HepG2 (cell line): ENCODE results near the gene MED22. TPM values are rescaled to one million over a fixed set of nuclear protein-coding genes. Genes with fewer than 3 reads are reported as not detected.

Experiments
- ASH2L ChIP-seq: fragments of 300-600, 200-600 bp; sonication (generic); IDR thresholded peaks from 2 replicates; pipeline ENCODE4 v1.7.0; 2017; ENCODE audit warnings: low read depth, mild to moderate bottlenecking, moderate library complexity, mixed read lengths, low read length; ENCODE audit not compliant: insufficient read length
- ATAD3A ChIP-seq: sonication (generic); formaldehyde crosslinking; IDR thresholded peaks from 2 replicates; pipeline ENCODE4 v1.4.0; 2020; ENCODE audit warnings: missing genetic modification reagents
- HHEX ChIP-seq: IDR thresholded peaks from 2 replicates; pipeline ENCODE4 v1.6.1; 2016; ENCODE audit warnings: control low read depth
- IRF2 ChIP-seq: IDR thresholded peaks from 2 replicates; pipeline ENCODE4 v1.6.1; 2018; ENCODE audit warnings: missing genetic modification reagents, missing compliant biosample characterization
- JUND ChIP-seq: sonication (generic); formaldehyde crosslinking; IDR thresholded peaks from 2 replicates; pipeline ENCODE4 v1.8.0; 2022; ENCODE audit warnings: mild to moderate bottlenecking, missing genetic modification reagents
- MATR3 ChIP-seq: sonication (generic); formaldehyde crosslinking; IDR thresholded peaks from 2 replicates; pipeline ENCODE4 v1.4.0; 2020; ENCODE audit warnings: missing genetic modification reagents
- MED13 ChIP-seq: sonication (generic); formaldehyde crosslinking; IDR thresholded peaks from 2 replicates; pipeline ENCODE4 v1.5.0; 2020; ENCODE audit warnings: missing genetic modification reagents
- NCOR1 ChIP-seq: fragments of 200-600 bp; sonication (generic); IDR thresholded peaks from 2 replicates; pipeline ENCODE4 v1.7.0; 2017; ENCODE audit warnings: antibody characterized with exemption, low read length, borderline replicate concordance
- NFE2L2 ChIP-seq: fragments of 150-350 bp; IDR thresholded peaks from 2 replicates; pipeline ENCODE4 v1.6.1; 2014; ENCODE audit warnings: low read length
- RFXANK ChIP-seq: IDR thresholded peaks from 2 replicates; pipeline ENCODE4 v1.6.1; 2016
- SALL1 ChIP-seq: sonication (generic); formaldehyde crosslinking; IDR thresholded peaks from 2 replicates; pipeline ENCODE4 v1.8.0; 2022; ENCODE audit warnings: mild to moderate bottlenecking, missing genetic modification reagents
- SKI ChIP-seq: fragments of 450-650 bp; IDR thresholded peaks from one replicate; pipeline ENCODE4 v1.6.1; 2018; ENCODE audit warnings: mild to moderate bottlenecking; ENCODE audit not compliant: partially characterized antibody
- WIZ ChIP-seq: sonication (generic); formaldehyde crosslinking; IDR thresholded peaks from 2 replicates; pipeline ENCODE4 v1.5.1; 2020; ENCODE audit warnings: mild to moderate bottlenecking, missing genetic modification reagents
- ZNF225 ChIP-seq: sonication (generic); formaldehyde crosslinking; IDR thresholded peaks from 2 replicates; pipeline ENCODE4 v1.4.0; 2020; ENCODE audit warnings: mild to moderate bottlenecking, missing genetic modification reagents
- ZNF264 ChIP-seq: sonication (generic); formaldehyde crosslinking; IDR thresholded peaks from 2 replicates; pipeline ENCODE4 v1.4.0; 2020; ENCODE audit warnings: missing genetic modification reagents
- ZNF598 ChIP-seq: sonication (generic); formaldehyde crosslinking; IDR thresholded peaks from 2 replicates; pipeline ENCODE4 v1.5.1; 2020; ENCODE audit warnings: mild to moderate bottlenecking, missing genetic modification reagents, borderline replicate concordance
- ZSCAN12 ChIP-seq: sonication (generic); formaldehyde crosslinking; IDR thresholded peaks from 2 replicates; pipeline ENCODE4 v1.9.0; 2021; ENCODE audit warnings: mild to moderate bottlenecking, missing genetic modification reagents
- polyA plus RNA-seq, 8 experiments: library from polyadenylated mRNA; depleted of rRNA in 3 of 8; stranded (reverse) in 7 of 8; unstranded in 1 of 8; fragments of >200 nt; fragmentation: Illumina TruSeq in 4 of 8; extraction: Trizol in 4 of 8; gene quantifications; 2 replicates each; pipeline versions ENCODE4 v1.2.1 to v1.2.3, GENCODE V29; 2011 to 2016; ENCODE audit warnings: low read depth in 4 of 8, missing spikeins in 1 of 8, mixed read lengths in 1 of 8; ENCODE audit not compliant: insufficient read depth in 1 of 8
- total RNA-seq, 5 experiments: library from RNA; depleted of rRNA; stranded (reverse); fragments of >200 nt; fragmentation: Illumina TruSeq; extraction: Trizol; gene quantifications; 2 replicates each; pipeline ENCODE4 v1.2.3, GENCODE V29; 2016; ENCODE audit warnings: low read depth in 1 of 5
- TF ChIP-seq, protein P1 (sequence below): sonication (generic); formaldehyde crosslinking; IDR thresholded peaks from 2 replicates; pipeline ENCODE4 v1.4.0; 2020; ENCODE audit warnings: low read depth, mild to moderate bottlenecking, missing genetic modification reagents
- TF ChIP-seq, protein P2 (sequence below): sonication (generic); formaldehyde crosslinking; IDR thresholded peaks from 2 replicates; pipeline ENCODE4 v1.5.0; 2020; ENCODE audit warnings: mild to moderate bottlenecking, missing genetic modification reagents
- TF ChIP-seq, protein P3 (sequence below): sonication (generic); formaldehyde crosslinking; IDR thresholded peaks from 2 replicates; pipeline ENCODE4 v1.4.0; 2020; ENCODE audit warnings: missing genetic modification reagents
- TF ChIP-seq, protein P4 (sequence below): fragments of 450-650 bp; IDR thresholded peaks from 2 replicates; pipeline ENCODE4 v1.6.1; 2017
- TF ChIP-seq, protein P5 (sequence below): sonication (generic); formaldehyde crosslinking; IDR thresholded peaks from 2 replicates; pipeline ENCODE4 v1.4.0; 2020; ENCODE audit warnings: missing genetic modification reagents

The MED22 gene
- total and polyA plus RNA-seq, 2 of the 13 experiments (the other 11 are each of a cell fraction or from before 2014, with no cell fraction given), result 15.8 to 22.1 TPM

DNA sequence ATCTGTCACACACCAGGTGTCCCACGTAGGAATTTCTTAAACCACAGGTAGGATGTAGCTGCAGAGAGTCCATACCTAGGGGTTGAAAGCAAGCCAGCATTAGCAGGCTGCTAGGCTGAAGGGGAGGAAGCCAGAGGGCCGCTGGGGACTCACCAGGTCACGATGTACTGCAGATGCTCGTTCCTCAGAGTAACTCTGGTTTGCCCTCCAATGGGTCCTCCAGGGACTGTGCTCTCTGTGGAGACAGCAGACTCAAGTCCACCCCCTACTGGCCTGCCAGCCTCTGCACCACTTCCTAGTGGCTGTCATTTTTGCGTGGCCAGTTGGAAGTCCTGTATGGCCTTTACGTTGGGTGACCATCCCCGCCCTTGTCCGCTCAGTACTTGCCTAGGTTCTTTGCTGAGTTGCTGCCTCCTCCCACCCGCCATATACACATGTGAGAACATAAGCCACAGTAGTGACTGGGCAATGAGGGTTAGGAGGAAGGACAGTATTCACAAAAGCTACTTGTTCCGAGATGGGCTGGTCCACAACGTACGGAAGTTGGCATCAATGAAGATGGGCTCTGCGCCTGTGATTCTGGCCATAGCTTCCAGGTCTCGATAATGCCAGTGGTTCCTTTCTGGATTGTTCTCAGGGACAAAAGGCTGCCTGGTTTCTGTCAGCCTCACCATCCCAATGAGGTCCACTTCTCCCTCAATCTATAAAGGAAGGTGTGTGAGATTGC, 4.1 kb upstream of the MED22 start (continued):
- TF ChIP-seq MED13, result 0 out of 2 replicates have a peak, but pooled peaks have one; percentile 17
- TF ChIP-seq ASH2L, result no peak
- TF ChIP-seq SKI, result no peak
- no peak for TF ChIP-seq NCOR1
- TF ChIP-seq MATR3 (CRISPR knock-in tag), result no peak
- TF ChIP-seq ATAD3A (CRISPR knock-in tag), result no peak
- no peak for TF ChIP-seq HHEX
- TF ChIP-seq, protein P1, sequence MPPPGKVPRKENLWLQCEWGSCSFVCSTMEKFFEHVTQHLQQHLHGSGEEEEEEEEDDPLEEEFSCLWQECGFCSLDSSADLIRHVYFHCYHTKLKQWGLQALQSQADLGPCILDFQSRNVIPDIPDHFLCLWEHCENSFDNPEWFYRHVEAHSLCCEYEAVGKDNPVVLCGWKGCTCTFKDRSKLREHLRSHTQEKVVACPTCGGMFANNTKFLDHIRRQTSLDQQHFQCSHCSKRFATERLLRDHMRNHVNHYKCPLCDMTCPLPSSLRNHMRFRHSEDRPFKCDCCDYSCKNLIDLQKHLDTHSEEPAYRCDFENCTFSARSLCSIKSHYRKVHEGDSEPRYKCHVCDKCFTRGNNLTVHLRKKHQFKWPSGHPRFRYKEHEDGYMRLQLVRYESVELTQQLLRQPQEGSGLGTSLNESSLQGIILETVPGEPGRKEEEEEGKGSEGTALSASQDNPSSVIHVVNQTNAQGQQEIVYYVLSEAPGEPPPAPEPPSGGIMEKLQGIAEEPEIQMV (CRISPR knock-in tag), result no peak
- no peak for TF ChIP-seq NFE2L2
- TF ChIP-seq ZNF264, result no peak
- peak; percentile 39 for TF ChIP-seq SALL1 (CRISPR knock-in tag)
- TF ChIP-seq, protein P2, sequence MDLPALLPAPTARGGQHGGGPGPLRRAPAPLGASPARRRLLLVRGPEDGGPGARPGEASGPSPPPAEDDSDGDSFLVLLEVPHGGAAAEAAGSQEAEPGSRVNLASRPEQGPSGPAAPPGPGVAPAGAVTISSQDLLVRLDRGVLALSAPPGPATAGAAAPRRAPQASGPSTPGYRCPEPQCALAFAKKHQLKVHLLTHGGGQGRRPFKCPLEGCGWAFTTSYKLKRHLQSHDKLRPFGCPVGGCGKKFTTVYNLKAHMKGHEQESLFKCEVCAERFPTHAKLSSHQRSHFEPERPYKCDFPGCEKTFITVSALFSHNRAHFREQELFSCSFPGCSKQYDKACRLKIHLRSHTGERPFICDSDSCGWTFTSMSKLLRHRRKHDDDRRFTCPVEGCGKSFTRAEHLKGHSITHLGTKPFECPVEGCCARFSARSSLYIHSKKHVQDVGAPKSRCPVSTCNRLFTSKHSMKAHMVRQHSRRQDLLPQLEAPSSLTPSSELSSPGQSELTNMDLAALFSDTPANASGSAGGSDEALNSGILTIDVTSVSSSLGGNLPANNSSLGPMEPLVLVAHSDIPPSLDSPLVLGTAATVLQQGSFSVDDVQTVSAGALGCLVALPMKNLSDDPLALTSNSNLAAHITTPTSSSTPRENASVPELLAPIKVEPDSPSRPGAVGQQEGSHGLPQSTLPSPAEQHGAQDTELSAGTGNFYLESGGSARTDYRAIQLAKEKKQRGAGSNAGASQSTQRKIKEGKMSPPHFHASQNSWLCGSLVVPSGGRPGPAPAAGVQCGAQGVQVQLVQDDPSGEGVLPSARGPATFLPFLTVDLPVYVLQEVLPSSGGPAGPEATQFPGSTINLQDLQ (CRISPR knock-in tag), result no peak
- TF ChIP-seq WIZ (CRISPR knock-in tag), result no peak
- TF ChIP-seq ZNF225 (CRISPR knock-in tag), result no peak
- TF ChIP-seq JUND, result no peak
- TF ChIP-seq, protein P3, sequence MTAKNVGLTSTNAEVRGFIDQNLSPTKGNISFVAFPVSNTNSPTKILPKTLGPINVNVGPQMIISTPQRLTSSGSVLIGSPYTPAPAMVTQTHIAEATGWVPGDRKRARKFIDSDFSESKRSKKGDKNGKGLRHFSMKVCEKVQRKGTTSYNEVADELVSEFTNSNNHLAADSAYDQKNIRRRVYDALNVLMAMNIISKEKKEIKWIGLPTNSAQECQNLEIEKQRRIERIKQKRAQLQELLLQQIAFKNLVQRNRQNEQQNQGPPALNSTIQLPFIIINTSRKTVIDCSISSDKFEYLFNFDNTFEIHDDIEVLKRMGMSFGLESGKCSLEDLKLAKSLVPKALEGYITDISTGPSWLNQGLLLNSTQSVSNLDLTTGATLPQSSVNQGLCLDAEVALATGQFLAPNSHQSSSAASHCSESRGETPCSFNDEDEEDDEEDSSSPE (CRISPR knock-in tag), result no peak; the same call in 1 of the 2 replicates
- 0 out of 2 replicates have a peak, but pooled peaks have one; percentile 58 for TF ChIP-seq IRF2 (CRISPR knock-in tag)
- no peak for TF ChIP-seq ZSCAN12 (CRISPR knock-in tag)
- TF ChIP-seq, protein P4, sequence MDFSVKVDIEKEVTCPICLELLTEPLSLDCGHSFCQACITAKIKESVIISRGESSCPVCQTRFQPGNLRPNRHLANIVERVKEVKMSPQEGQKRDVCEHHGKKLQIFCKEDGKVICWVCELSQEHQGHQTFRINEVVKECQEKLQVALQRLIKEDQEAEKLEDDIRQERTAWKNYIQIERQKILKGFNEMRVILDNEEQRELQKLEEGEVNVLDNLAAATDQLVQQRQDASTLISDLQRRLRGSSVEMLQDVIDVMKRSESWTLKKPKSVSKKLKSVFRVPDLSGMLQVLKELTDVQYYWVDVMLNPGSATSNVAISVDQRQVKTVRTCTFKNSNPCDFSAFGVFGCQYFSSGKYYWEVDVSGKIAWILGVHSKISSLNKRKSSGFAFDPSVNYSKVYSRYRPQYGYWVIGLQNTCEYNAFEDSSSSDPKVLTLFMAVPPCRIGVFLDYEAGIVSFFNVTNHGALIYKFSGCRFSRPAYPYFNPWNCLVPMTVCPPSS, result no peak
- TF ChIP-seq, protein P5, sequence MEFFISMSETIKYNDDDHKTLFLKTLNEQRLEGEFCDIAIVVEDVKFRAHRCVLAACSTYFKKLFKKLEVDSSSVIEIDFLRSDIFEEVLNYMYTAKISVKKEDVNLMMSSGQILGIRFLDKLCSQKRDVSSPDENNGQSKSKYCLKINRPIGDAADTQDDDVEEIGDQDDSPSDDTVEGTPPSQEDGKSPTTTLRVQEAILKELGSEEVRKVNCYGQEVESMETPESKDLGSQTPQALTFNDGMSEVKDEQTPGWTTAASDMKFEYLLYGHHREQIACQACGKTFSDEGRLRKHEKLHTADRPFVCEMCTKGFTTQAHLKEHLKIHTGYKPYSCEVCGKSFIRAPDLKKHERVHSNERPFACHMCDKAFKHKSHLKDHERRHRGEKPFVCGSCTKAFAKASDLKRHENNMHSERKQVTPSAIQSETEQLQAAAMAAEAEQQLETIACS (CRISPR knock-in tag), result no peak
- TF ChIP-seq ZNF598 (CRISPR knock-in tag), result no peak
- no peak for TF ChIP-seq RFXANK (CRISPR knock-in tag)
